Mesendoderm (in vitro differentiated cells): ENCODE measurements around the gene KCTD21.

Source experiments
- DNase-seq: peaks from one replicate; pipeline ENCODE4 v3.0.0; 2013
- H2AK5ac ChIP-seq: 2 replicates; pipeline ENCODE4 v1.6.1; 2013; ENCODE audit warnings: low read length, inconsistent platforms
- H2BK120ac ChIP-seq: 2 replicates; pipeline ENCODE4 v1.6.1; 2013; ENCODE audit warnings: low read depth, mild to moderate bottlenecking, low read length, moderate library complexity, mixed read lengths
- H2BK15ac ChIP-seq: replicated peaks from 2 replicates; pipeline ENCODE4 v1.6.1; 2013; ENCODE audit warnings: low read depth, mild to moderate bottlenecking, moderate library complexity
- H2BK5ac ChIP-seq: 2 replicates; pipeline ENCODE4 v1.6.1; 2013; ENCODE audit warnings: low read length, inconsistent platforms
- H3K18ac ChIP-seq: 2 replicates; pipeline ENCODE4 v1.6.1; 2013; ENCODE audit warnings: mild to moderate bottlenecking, low read length, mixed read lengths
- H3K23ac ChIP-seq: one replicate; pipeline ENCODE4 v1.6.1; 2013; ENCODE audit warnings: low read length
- H3K27ac ChIP-seq: 2 replicates; pipeline ENCODE4 v1.5.1; 2013; ENCODE audit warnings: low read depth, mild to moderate bottlenecking, inconsistent platforms, low read length, moderate library complexity
- H3K27me3 ChIP-seq: 2 replicates; pipeline ENCODE4 v1.6.1; 2013; ENCODE audit warnings: low read length, control low read depth, mild to moderate bottlenecking, inconsistent platforms; ENCODE audit not compliant: insufficient read depth, poor library complexity
- H3K36me3 ChIP-seq: 2 replicates; pipeline ENCODE4 v1.6.1; 2013; ENCODE audit warnings: low read length, inconsistent platforms; ENCODE audit not compliant: control insufficient read depth, insufficient read depth
- H3K4ac ChIP-seq: one replicate; pipeline ENCODE4 v1.6.1; 2013; ENCODE audit warnings: low read depth, mild to moderate bottlenecking, low read length, moderate library complexity
- H3K4me1 ChIP-seq: 2 replicates; pipeline ENCODE4 v1.6.1; 2013; ENCODE audit warnings: low read depth, low read length, inconsistent platforms; ENCODE audit not compliant: control insufficient read depth
- H3K4me2 ChIP-seq: 2 replicates; pipeline ENCODE4 v1.6.1; 2013; ENCODE audit warnings: low read length
- H3K4me3 ChIP-seq: 2 replicates; pipeline ENCODE4 v1.5.1; 2013; ENCODE audit warnings: mild to moderate bottlenecking, low read length
- H3K56ac ChIP-seq: one replicate; pipeline ENCODE4 v1.6.1; 2013; ENCODE audit warnings: low read length
- H3K79me1 ChIP-seq: 2 replicates; pipeline ENCODE4 v1.6.1; 2013; ENCODE audit warnings: low read length, inconsistent platforms
- H3K79me2 ChIP-seq: 2 replicates; pipeline ENCODE4 v1.6.1; 2013; ENCODE audit warnings: mild to moderate bottlenecking, low read length; ENCODE audit not compliant: control insufficient read depth, insufficient read depth
- H3K9ac ChIP-seq: 2 replicates; pipeline ENCODE4 v1.6.1; 2013; ENCODE audit warnings: low read length, inconsistent platforms
- H4K5ac ChIP-seq: one replicate; pipeline ENCODE4 v1.6.1; 2013; ENCODE audit warnings: low read length
- H4K8ac ChIP-seq: one replicate; pipeline ENCODE4 v1.6.1; 2013; ENCODE audit warnings: low read depth, mild to moderate bottlenecking, control low read depth, low read length, moderate library complexity
- WGBS: extraction: QIAGEN DNeasy Blood & Tissue Kit; methylation state at CpG from one replicate; pipeline ENCODE4 v1.1.7; 2013; ENCODE audit warnings: low lambda C conversion rate, missing lambda C conversion rate; ENCODE audit not compliant: insufficient coverage; ENCODE audit errors: extremely low coverage; 5-methylcytosine and 5-hydroxymethylcytosine counted together

Gene KCTD21

DNA sequence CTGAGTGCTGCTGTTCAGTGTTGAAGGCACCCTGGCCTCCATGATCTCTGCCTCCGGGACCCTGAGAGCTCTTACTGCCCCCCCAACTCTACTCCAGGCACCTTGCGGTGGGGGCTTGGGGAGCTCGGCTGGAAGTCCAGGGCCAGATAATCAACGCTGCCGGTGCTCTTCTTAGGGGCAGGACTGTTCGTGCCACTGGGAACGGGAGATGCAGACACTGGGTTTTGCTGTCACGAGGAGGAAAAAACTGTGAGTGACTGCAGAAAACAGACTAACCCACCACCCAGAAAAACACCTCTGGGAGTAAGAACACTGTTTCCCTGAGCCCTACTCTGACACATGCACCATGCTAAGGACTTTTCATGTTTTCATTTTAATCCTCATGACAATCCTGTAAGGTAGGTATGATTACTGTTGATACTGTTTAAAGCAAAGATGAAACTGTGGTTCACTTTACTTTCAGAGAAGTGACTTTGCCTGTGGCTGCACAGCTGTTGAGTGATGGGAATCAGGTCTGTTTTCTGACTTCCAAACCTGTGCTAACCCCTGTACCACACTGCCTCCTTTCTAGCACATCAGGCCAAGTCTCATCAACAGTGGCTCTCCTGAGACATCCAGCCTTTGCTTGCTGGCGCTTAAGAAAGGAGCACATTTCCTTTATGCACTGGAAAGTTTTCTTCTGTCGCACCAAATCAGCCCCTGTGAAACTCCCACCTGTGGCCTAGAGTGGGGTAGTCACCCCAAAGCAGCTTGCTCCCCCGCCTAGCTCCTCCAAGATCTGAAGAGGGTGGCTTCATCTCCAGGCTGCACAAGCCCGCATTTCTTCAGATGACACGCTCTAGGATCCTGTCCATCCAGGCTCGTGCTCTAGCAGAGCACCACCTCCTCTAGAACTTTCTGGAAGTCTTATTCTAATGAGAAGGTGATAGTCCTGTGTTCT lies 32.1 kb upstream of the KCTD21 start:
- no peak overlapping the region for H3K4ac ChIP-seq
- no peaks in the 10 kb centered on the region for H3K27me3 ChIP-seq
- H3K36me3 ChIP-seq: no peaks in the 10 kb centered on the region
- H3K4me2 ChIP-seq: no peak overlapping the region
- no peak overlapping the region for H3K27ac ChIP-seq
- H3K79me2 ChIP-seq: no peaks in the 10 kb centered on the region
- whole genome bisulfite sequencing: no CpG with 5 or more reads among the region's 14 CpGs
- no peak overlapping the region for H2BK15ac ChIP-seq
- H4K8ac ChIP-seq: no peak overlapping the region
- no peak overlapping the region for H2BK5ac ChIP-seq
- H3K18ac ChIP-seq: no peak overlapping the region
- DNase-seq: no peak
- no peak overlapping the region for H3K4me3 ChIP-seq
- no peak overlapping the region for H4K5ac ChIP-seq
- H2BK120ac ChIP-seq: no peak overlapping the region
- H3K56ac ChIP-seq: no peak overlapping the region
- no peak overlapping the region for H3K9ac ChIP-seq
- H2AK5ac ChIP-seq: no peak overlapping the region
- no peaks in the 10 kb centered on the region for H3K79me1 ChIP-seq
- H3K4me1 ChIP-seq: no peaks in the 10 kb centered on the region
- H3K23ac ChIP-seq: no peak overlapping the region

DNA sequence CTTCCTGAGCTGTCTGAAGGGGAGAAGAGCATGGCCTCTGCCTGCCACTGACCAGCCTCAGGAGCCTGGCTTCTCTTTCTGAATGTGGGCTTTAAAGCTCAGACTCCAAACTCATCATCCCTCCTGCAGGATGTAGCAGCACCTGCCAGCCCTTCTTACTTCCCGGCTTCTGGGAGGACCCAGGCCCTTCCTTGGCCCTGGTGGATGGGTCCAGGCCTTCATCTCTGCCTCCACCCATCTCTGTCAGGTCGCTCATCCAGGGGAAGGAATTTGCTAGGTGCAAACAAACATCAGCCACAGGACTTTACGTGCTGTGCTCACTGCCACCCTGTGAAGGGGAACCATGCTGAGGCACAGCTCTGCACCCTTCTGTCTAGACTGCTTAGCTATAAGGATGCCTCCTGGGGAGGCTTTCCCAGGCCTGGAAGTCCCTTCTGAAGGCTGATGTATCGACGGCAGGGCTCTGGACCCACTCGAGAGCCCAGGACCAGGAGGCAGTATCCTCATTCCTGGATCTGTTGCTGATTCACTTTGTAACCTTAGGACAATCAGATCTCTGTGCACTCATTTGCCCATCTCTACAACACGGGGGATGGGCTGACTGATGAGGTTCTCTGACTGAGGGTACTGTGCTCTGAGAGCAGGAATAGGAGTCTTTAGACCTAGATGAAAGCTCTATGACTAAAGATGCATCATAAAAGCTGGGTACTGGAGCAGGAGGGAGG lies 31.2 kb upstream of the KCTD21 start:
- Histone ChIP-seq H3K36me3 (no peaks in the 10 kb centered on the region), H4K8ac (no peak overlapping the region), H3K18ac (no peak overlapping the region), H2BK120ac (no peak overlapping the region), H2AK5ac (no peak overlapping the region), H3K56ac (no peak overlapping the region), H3K79me1 (no peaks in the 10 kb centered on the region), H3K27me3 (no peaks in the 10 kb centered on the region), H3K79me2 (no peaks in the 10 kb centered on the region), H3K4me1 (no peaks in the 10 kb centered on the region), H2BK15ac (no peak overlapping the region), H3K4ac (no peak overlapping the region), H3K23ac (no peak overlapping the region), H3K27ac (no peak overlapping the region), H3K4me3 (no peak overlapping the region), H4K5ac (no peak overlapping the region), H3K9ac (no peak overlapping the region), H3K4me2 (no peak overlapping the region), H2BK5ac (no peak overlapping the region)
- WGBS: no CpG with 5 or more reads among the region's 7 CpGs
- DNase-seq: no peak

DNA sequence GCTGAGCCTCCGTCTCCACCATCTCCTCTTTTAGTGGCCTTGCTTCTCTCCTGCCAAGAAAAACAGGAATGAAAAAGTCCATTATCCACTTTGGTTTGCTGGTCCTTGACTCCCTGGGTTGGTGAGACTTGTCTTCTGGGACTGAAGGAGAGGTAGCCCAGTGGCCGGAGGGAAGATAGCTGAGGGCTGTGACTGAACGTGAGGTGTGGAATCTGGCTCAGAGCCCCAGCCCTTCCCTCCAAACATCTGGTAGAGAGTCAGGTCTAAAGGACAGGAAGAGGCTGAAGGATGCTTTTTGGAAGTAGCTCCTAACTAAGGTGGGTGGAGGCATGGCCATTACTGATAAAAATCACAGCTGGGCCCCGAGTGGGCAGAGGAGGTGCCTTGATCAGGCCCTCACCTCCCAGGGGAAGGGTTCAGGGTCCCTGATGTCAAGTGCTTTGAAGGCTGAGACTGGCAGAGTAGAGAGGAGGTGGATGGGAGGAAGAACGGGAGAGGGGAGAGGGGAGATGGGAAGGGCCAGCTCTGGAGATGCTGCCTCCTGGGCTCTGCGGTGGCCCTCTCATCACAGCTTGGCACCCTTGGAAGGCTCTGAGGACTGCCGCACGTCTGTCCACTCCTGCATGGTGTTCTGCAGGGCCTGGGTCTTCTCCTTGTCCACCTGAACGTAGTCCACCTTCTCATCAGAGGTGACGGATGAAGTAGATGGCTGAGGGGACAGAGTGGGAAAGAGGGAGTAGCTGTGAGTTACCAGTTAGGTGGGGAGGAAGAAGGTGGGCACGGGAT lies 30.5 kb upstream of the KCTD21 start:
- Histone ChIP-seq H3K4ac (no peak overlapping the region), H4K5ac (no peak overlapping the region), H3K4me1 (no peaks in the 10 kb centered on the region), H3K36me3 (no peaks in the 10 kb centered on the region), H3K4me3 (no peak overlapping the region), H3K56ac (no peak overlapping the region), H3K79me1 (no peaks in the 10 kb centered on the region), H3K79me2 (no peaks in the 10 kb centered on the region), H3K27me3 (no peaks in the 10 kb centered on the region), H3K27ac (no peak overlapping the region), H3K4me2 (no peak overlapping the region), H2AK5ac (no peak overlapping the region), H2BK5ac (no peak overlapping the region), H2BK15ac (no peak overlapping the region), H2BK120ac (no peak overlapping the region), H4K8ac (no peak overlapping the region), H3K9ac (no peak overlapping the region), H3K18ac (no peak overlapping the region), H3K23ac (no peak overlapping the region)
- no CpG with 5 or more reads among the region's 11 CpGs for WGBS
- no peak for DNase-seq

DNA sequence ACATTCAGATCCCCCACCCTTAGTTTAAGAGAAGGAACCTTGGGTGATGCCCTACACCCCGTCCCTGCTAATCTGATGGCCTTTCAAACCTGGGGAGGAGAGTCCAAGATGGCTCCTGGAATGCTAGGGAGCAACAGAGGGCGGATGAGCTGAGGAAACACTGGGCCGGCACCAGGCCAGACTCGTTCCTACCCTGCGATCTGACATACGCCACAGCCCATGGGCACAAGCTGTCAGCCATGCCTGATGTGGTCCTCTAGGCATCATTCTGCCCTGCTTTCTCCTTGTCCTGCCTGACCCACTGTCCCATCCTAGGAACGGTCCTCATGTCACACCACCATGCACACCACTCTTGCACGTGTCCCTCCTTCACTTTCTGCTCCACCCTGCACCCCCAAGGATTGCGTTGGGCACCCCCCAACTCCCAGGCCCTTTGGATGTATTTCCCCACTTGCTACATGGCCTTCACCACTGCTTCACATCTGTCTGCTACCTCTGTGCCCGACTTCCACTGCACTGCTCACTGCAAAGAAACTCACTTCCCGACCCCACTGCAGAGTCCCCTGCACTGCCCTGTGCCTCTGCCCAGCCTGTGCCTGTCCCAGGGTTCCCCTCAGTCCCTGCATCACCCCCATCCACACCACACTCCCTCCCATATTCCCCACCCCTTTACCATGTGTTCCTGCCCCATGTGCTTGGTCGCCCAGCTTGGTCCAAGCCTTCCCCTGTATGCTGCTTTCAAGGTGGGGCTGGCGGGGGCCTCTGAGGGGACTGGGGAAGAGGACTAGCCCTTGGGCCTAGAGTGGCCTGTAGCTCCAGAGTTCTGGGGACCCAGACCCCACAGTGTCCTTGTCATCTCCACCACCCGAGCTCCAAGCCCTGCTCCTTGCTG lies 29.5 kb upstream of the KCTD21 start:
- no peak overlapping the region for H3K4me3 ChIP-seq
- no peak overlapping the region for H3K9ac ChIP-seq
- no peak overlapping the region for H2BK15ac ChIP-seq
- H3K79me1 ChIP-seq: no peaks in the 10 kb centered on the region
- DNase-seq: no peak
- H3K27me3 ChIP-seq: no peaks in the 10 kb centered on the region
- H4K8ac ChIP-seq: no peak overlapping the region
- WGBS: no CpG with 5 or more reads among the region's 14 CpGs
- H3K56ac ChIP-seq: no peak overlapping the region
- H3K23ac ChIP-seq: no peak overlapping the region
- H2BK5ac ChIP-seq: no peak overlapping the region
- no peak overlapping the region for H3K4ac ChIP-seq
- no peak overlapping the region for H4K5ac ChIP-seq
- no peak overlapping the region for H3K27ac ChIP-seq
- H2BK120ac ChIP-seq: no peak overlapping the region
- H3K4me1 ChIP-seq: no peaks in the 10 kb centered on the region
- H3K36me3 ChIP-seq: no peaks in the 10 kb centered on the region
- H3K18ac ChIP-seq: no peak overlapping the region
- no peak overlapping the region for H3K4me2 ChIP-seq
- no peaks in the 10 kb centered on the region for H3K79me2 ChIP-seq
- H2AK5ac ChIP-seq: no peak overlapping the region

DNA sequence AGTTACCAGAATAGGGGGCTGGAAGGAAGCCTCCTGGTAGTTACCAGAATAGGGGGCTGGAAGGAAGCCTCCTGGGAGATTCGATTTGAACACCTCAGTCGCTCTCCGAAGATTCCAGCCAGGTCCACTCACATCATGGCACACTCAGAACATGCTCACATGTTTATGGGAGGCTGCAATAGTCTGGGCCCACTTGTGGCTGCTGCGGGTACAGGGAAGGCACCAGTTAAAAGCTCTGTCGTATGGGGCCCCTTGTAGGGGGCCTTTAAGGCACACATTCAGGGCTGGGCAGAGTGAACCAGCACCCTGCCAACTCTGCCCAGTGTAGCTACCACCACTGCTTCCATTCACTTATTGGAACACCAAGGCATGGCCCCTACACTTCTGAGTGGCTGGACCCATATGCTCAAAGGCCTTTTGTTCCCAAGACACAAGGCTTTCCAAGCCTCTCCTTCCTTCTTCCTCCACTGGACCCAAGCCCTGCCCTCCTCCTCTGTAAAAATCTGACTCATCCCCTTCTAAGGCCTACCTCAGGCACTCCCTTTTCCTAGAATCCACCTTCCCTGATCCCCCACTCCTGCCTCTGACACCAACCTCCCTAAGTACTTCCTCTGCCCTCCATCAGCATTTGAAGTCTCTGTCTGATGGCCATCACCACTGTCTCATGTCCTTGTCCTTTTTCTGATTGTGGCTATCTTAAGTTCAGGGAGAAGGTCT lies 28.3 kb upstream of the KCTD21 start:
- DNase-seq: no peak
- H3K4me3 ChIP-seq: no peak overlapping the region
- no peak overlapping the region for H3K18ac ChIP-seq
- H3K4me2 ChIP-seq: no peak overlapping the region
- H3K36me3 ChIP-seq: no peaks in the 10 kb centered on the region
- H4K8ac ChIP-seq: no peak overlapping the region
- no peak overlapping the region for H2BK120ac ChIP-seq
- H2BK5ac ChIP-seq: no peak overlapping the region
- no peak overlapping the region for H3K23ac ChIP-seq
- H3K79me2 ChIP-seq: no peaks in the 10 kb centered on the region
- H2BK15ac ChIP-seq: no peak overlapping the region
- WGBS: no CpG with 5 or more reads among the region's 5 CpGs
- no peak overlapping the region for H4K5ac ChIP-seq
- no peaks in the 10 kb centered on the region for H3K4me1 ChIP-seq
- no peaks in the 10 kb centered on the region for H3K79me1 ChIP-seq
- H3K27me3 ChIP-seq: no peaks in the 10 kb centered on the region
- no peak overlapping the region for H3K56ac ChIP-seq
- H3K27ac ChIP-seq: no peak overlapping the region
- H3K4ac ChIP-seq: no peak overlapping the region
- no peak overlapping the region for H2AK5ac ChIP-seq
- H3K9ac ChIP-seq: no peak overlapping the region
